Suppressor macrophage treated with lipopolysaccharide for 1 hour (primary cell): ENCODE results near the gene GLS.
"Not testable (repeated sequence)": the region's sequence is repeated elsewhere in the genome, so short reads cannot be mapped to it uniquely, and the experiment has no call there.

Experiments used
- DNase-seq, 3 donors: peaks; one replicate each; pipeline ENCODE4 v3.0.0-alpha.2; 2020 to 2022

The GLS gene

DNA sequence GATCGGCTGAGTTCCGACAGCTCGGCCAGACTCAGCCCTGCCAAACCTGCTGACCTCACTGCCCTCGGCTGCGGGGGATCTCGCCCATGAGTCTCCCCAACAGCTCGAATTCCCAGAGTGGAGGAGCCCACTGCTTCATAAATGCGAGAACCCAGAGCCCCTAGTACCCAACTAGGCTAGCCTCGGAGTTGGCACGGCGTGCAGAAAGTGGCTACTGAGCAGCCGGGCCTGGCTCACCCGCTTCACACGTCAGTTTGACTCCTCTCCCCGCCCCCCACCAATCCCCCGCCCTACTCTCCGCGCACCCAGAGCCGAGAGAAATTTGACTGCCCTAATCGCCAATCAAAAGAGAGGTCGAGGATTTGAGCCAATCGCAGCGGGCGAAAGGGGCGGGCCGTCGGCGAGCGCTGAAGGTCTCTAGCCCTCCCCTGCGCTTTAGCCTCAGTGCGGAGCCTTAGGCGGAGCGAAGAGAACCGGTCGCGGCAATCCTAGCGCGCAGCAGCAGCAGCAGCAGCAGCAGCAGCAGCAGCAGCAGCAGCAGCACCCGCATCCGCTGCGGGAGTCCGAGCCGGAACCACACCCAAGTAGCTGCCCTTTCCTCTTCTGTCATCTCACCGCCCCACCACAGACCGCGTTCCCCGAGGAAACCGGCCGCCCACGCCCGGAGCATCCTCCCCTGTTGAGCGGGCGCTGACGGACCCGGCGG, at the start of gene GLS:
TSS of gene GLS (plus strand) at position 444 of the 706 bp plus-strand sequence. CDS start 264 bp downstream, outside the sequence.
- peak; percentile 97 to 98 (median 98) for DNase-seq

DNA sequence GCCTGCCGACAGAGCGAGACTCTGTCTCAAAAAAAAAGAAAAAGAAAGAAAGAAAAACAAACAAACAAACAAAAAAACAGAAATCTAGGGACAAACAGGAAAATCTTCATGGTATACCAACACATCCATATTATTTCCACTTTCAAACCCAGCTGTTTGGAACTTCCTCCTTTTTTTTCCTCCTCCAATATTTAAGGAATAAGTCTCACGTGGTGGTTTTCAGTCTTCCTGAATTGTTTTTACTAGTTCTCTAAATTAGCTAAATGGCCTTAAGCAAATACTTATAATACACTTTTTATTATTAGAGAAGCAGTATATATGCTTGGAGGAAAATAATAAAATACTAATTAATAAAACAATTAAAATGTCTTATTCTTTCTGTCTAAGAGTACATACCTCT, 48.7 kb upstream of the GLS start:
- peak in 2 of 3 donors; percentile 36 to 45 for DNase-seq

DNA sequence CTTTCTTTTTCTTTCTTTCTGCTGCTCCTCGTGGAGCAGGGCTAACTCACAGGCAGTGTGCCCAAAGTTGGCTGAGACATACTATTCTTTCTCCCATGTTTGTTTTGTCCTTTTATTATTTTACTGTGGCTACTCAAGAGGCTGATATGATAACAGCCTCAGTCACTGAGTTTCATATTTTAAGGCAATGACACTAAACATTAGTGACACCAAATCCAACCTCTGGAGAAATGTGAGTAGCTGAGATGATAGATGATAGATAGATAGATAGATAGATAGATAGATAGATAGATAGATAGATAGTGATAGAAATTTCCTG, 45.8 kb upstream of the GLS start:
- DNase-seq, result no peak

GRCh38 chr2:190835303-190835930, 45.2 kb upstream of the GLS start:
- DNase-seq, result no peak

DNA sequence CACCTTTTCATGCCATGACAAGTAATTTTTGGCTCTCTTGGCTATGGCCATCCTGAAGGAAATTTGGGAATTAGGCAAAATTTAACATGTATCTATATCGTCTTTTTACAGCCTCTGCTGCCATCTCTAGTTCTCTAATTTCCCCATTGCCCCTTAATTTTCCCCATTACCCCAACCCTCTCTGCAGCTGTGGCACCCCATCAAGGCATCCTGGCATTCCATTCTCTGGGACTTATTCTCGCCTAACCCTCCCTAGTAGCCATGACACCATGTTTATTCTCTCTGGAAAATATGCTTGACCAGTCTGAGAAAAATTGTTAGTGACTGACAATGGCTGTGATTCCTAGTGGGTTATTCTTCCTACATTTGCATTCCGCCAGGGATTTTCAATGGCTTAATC, 43.9 kb upstream of the GLS start:
- DNase-seq, result no peak

GRCh38 chr2:190837420-190837819, 43.2 kb upstream of the GLS start:
- DNase-seq, result no peak

GRCh38 chr2:190837952-190838361, 42.7 kb upstream of the GLS start:
- no peak for DNase-seq

DNA sequence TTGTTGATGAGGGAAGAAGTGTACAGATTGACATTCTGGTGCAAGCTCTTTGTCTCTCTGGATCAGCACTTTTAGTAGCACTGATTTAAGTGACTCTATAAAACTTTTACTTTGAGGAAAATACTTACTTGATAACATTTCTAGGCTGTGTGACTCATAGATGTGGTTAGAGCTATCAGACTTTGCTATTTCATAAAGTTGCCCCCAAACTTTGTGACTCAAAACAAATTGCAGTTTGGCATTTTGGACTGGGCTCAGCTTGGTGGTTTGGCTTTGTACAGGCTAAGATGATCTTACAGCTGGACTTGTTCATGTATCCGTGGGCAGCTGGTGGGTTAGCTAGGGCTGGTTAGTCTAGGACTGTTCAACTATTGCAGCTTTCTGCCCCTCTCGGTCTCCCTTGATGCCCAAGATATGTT, 42.1 kb upstream of the GLS start:
- no peak for DNase-seq

- DNase-seq, result no peak
These were observed 40.0 kb upstream of the GLS start for GRCh38 chr2:190840569-190841172.

DNA sequence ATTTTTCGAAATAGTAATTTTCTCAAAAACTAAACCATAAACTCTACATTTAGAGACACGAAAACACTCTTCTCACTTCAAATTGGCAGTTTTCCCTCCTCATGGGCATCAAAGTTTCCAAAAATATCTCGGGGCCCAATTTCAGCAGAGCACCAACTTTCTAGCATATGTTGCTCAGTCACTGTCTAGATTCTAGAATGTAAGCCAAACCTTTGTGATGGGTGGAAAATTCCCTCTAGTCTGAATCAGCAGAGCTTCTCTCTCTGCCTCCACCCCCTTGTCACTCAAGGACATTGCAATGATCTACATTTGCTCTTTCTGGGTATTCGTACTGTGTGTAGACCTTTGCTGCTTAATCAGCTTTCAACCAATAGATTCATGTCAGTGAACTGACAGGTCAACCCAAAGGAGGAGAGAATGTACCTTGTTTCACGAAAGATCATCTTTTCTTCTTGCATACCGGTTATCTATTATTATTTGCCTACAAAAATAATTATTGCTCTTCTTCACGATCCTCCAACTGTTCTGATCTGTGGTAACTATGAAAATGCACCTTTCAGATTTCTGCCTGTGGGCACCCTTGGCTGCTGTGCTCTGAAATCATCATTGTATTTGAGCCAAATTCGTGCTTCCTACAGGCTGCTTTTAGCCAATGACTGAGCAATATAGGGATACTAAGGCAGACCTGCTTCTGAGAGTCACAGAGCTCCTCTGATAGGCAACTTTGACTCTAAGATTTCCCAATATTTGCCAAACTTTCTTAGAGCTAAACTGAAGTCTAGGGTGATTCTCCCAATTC, 38.7 kb upstream of the GLS start:
- no peak for DNase-seq

DNA sequence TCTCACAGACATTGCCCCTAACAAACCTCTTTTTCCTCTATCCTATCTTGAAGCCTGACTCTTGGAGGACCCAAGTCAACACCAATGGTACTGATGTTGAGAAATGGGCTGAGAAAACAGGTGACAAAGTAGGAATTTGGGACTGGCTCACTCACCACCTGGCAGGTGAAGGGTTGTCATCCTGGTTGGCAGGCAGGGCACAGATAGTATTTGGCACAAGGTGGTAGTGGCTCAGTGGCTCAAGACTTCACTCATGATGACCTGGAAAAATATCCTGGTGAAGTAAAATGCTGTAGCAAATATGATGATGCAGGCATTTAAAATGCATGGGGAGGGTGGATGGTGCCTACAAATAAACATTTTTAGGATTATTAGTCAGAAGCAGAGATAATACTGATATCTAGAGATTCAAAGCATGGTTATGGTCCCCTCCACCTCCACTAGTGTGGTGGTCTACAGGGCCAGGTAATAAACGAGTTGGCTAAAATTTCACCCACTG, 38.0 kb upstream of the GLS start:
- no peak for DNase-seq

DNA sequence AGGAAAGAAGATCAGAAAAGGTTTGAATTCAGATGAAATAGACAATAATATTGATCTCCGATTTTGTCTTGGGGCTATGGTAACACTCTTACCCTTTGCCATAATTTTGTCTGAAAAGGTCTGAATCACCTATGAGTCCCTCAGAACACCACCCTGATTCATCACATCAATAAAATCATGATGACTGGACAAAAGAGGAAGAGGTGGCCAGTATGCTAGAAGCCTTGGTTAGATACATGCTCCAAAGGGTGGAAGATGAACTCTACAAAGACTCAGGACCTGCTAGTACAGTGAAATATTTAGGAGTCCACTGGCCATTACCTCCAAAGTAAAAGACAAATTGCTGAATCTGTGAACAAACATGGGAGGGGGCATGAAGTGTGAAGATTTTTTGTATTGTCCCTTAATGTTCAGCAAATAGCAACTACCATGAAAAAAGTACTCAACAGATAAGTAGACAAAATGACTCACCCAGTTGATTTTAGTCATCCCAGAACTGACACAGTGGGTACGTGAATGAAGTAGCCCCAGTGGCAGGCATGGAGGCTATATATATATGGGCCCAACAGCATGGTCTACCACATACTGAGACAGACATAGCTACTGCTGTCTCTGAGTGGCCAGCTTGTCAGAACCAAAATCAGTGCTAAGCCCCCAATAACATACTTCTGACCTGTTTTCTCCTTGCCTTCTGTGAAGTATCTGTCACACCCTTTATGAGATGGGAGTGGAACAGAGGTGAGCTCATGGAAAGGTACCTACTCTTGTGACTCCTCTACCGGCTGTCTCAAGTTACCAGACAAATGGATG, 36.5 kb upstream of the GLS start:
- peak; percentile 31 to 55 (median 45) for DNase-seq

DNA sequence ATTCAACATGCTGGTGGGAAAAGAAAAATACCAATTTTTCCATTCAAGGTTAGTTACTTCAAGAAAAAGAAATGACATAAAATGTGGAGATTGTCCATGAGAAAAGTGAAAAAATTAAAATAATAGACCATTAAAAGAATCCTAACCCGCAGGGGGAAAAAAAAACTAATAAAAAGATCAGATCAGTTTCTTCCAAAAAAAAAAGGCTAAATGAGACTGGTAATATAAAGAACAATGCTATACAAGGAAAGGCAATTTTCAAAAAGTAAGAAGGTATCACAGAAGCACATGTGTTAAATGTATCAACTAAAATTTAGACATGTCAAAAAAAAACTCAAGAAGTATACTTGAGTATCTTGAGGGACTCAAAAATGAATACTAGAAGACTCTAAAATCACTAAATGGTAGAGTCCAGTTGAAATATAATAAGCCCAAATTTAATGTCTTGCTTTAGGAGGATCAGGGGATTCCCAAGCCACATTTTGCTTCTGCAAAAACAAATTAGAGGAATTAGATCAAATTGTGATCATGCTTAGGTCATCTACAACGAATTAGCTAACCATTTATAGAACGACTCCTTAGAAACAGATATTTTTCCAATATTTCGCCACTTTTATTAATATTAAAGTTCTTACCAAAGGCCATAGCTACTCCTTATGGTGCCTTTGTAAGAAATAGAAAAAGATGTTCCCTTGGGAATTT, 35.8 kb upstream of the GLS start:
- peak; percentile 53 to 67 (median 64) for DNase-seq

GRCh38 chr2:190846746-190847145, 33.9 kb upstream of the GLS start:
- DNase-seq, result no peak

- no peak for DNase-seq
These were observed 33.0 kb upstream of the GLS start for GRCh38 chr2:190847504-190848081.

DNA sequence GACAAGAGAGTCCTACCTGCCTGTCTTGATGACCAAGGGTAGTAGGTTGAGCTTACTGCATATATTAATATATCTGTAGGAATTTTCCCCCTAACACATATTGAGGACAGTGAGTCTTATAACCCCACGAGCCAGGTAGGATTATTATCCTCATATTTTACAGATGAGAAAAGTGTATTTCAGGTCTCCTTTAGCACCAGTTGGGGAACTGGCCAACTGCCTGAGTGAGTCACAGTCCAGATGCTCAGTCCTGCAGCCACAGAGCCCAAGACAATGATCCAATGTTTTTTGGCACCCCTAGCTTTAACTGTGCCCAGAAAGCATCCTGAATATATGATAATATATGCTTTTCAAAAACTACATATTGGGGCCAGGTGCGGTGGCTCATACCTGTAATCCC, 30.8 kb upstream of the GLS start:
- peak in 1 of 3 donors; percentile 26 for DNase-seq

DNA sequence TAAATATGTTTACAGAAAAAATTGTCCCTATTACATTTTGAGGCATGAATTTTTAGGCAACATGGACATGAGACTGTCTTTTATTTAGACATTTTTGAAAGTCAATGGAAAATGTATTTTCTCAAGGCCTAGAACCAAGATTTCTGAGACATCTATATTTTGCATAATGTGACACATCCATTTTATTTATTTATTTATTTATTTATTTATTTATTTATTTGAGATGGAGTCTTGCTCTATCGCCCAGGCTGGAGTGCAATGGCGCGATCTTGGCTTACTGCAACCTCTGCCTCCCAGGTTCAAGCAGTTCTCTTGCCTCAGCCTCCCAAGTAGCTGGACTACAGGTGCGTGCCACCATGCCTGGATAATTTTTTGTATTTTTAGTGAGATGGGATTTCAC, 27.6 kb upstream of the GLS start:
- not testable (repeated sequence) for DNase-seq

GRCh38 chr2:190853531-190854383, 26.9 kb upstream of the GLS start:
- DNase-seq, result peak; percentile 59 to 75 (median 71)

GRCh38 chr2:190854726-190855125, 25.9 kb upstream of the GLS start:
- DNase-seq, result no peak

DNA sequence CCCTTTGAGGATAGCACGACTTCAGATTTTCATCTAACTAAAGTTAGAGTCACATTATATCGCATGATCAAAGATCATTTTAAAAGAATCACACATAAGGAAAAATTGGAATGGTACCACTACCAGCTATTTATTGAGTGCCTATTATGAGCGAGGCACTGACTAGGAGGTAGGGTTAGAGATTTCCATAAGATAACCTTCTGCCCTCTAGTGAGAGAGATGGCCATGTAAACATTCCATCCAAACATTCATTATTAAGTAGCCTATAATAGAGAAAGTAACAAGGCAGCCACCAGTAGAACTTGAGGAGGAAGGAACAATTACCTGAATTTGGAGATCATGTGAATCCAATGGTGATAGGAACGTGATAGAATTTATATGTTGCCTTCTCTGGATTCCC, 25.4 kb upstream of the GLS start:
- DNase-seq, result no peak
